Endodermal cell (in vitro differentiated cells): Measurements from ENCODE around the gene NF1. TPM values are rescaled to one million over a fixed set of nuclear protein-coding genes. Genes with fewer than 3 reads are reported as not detected.

Experiments used
- DNase-seq: peaks from one replicate; pipeline ENCODE4 v3.0.0-alpha.2; 2017
- H3K27ac ChIP-seq: 2 replicates; pipeline ENCODE4 v1.5.1; 2013; ENCODE audit warnings: mild to moderate bottlenecking, low read depth, low read length, moderate library complexity
- H3K27me3 ChIP-seq: 2 replicates; pipeline ENCODE4 v1.6.1; 2013; ENCODE audit warnings: mild to moderate bottlenecking, low read length, moderate library complexity; ENCODE audit not compliant: insufficient read depth, control insufficient read depth, poor library complexity, severe bottlenecking
- H3K36me3 ChIP-seq: 2 replicates; pipeline ENCODE4 v1.7.0; 2013; ENCODE audit warnings: mild to moderate bottlenecking, low read length, moderate library complexity; ENCODE audit not compliant: control insufficient read depth, insufficient read depth
- H3K4me1 ChIP-seq: one replicate; pipeline ENCODE4 v1.7.0; 2013; ENCODE audit warnings: low read length; ENCODE audit not compliant: control insufficient read depth, insufficient read depth
- H3K4me3 ChIP-seq: 2 replicates; pipeline ENCODE4 v1.5.1; 2013; ENCODE audit warnings: mild to moderate bottlenecking, low read length, moderate library complexity
- H3K9ac ChIP-seq: 2 replicates; pipeline ENCODE4 v1.6.1; 2013; ENCODE audit warnings: mild to moderate bottlenecking, low read length, moderate library complexity; ENCODE audit not compliant: poor library complexity, severe bottlenecking; ENCODE audit errors: extremely low read depth
- H3K9me3 ChIP-seq: 2 replicates; pipeline ENCODE4 v1.6.1; 2013; ENCODE audit warnings: mild to moderate bottlenecking, low read length, moderate library complexity; ENCODE audit not compliant: control insufficient read depth
- H3K27ac Mint-ChIP-seq: 2 replicates; pipeline ENCODE4 v1.8.0; 2020; ENCODE audit warnings: mixed read lengths
- H3K27me3 Mint-ChIP-seq: 2 replicates; pipeline ENCODE4 v1.8.0; 2021; ENCODE audit warnings: mild to moderate bottlenecking, mixed read lengths; ENCODE audit not compliant: insufficient read depth
- H3K36me3 Mint-ChIP-seq: 2 replicates; pipeline ENCODE4 v1.8.0; 2020; ENCODE audit warnings: low read depth, mixed read lengths
- H3K4me1 Mint-ChIP-seq: 2 replicates; pipeline ENCODE4 v1.8.0; 2020; ENCODE audit warnings: mixed read lengths
- H3K4me3 Mint-ChIP-seq: 2 replicates; pipeline ENCODE4 v1.8.0; 2020; ENCODE audit warnings: mild to moderate bottlenecking, moderate library complexity, mixed read lengths
- H3K9me3 Mint-ChIP-seq: 2 replicates; pipeline ENCODE4 v1.8.0; 2020; ENCODE audit warnings: mild to moderate bottlenecking, mixed read lengths
- whole genome bisulfite sequencing, 2 experiments: methylation state at CpG; one replicate each; pipeline versions ENCODE4 v1.1.5 to v1.1.7; 2013; ENCODE audit warnings: missing lambda C conversion rate in 2 of 2, mixed read lengths in 1 of 2; ENCODE audit not compliant: insufficient coverage in 1 of 2, insufficient read length in 1 of 2; 5-methylcytosine and 5-hydroxymethylcytosine counted together
- total RNA-seq, 2 donors: library from RNA; stranded (reverse); fragmentation: NEBNext Ultra II Directional in 1 of 2; extraction: Animal tissue kit (Norgen Biotek cat#: 25700) in 1 of 2; gene quantifications; 2 replicates in 1 of 2; 3 replicates in 1 of 2; pipeline ENCODE4 v1.2.1, GENCODE V29; 2021
- TF ChIP-seq, protein P1 (sequence below): fragments of 200-600 bp; sonication (generic); conservative IDR thresholded peaks from 2 replicates; pipeline ENCODE4 v1.5.0; 2021; ENCODE audit warnings: antibody characterized with exemption, mild to moderate bottlenecking

Gene NF1
- total RNA-seq, 2 donors from 2014 or later, result 61.9 to 69.3 TPM

DNA sequence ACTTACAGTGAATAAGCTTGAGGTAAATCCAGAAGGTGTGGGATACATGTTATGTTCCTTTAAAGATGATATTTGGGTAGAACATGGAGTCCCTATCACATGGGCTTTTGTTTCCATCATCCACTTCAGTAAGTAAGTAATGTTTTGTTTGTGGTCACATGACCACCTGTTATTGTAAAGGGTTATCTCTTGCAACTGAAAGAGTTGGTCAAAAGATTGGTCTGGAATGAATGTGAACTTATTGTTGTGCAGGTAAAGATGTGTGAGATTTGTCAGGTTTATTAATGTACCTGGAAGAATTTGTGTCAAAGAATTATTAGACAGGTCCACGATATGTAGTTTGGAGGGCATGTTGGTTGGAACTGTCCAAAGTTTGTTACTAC is 200.7 kb downstream of the NF1 start:
- no peak for DNase-seq
- Mint-ChIP-seq H3K4me3 (no peak overlapping the region), H3K36me3 (peaks cover 17% of the 10 kb centered on the region), H3K27ac (no peak overlapping the region), H3K9me3 (no peaks in the 10 kb centered on the region), H3K4me1 (no peaks in the 10 kb centered on the region), H3K27me3 (no peaks in the 10 kb centered on the region)
- Histone ChIP-seq H3K27ac (no peak overlapping the region), H3K27me3 (no peaks in the 10 kb centered on the region), H3K36me3 (peaks cover 29% of the 10 kb centered on the region), H3K4me1 (peaks cover 3% of the 10 kb centered on the region), H3K9me3 (no peaks in the 10 kb centered on the region), H3K9ac (no peak overlapping the region), H3K4me3 (no peak overlapping the region)
- TF ChIP-seq, protein P1, sequence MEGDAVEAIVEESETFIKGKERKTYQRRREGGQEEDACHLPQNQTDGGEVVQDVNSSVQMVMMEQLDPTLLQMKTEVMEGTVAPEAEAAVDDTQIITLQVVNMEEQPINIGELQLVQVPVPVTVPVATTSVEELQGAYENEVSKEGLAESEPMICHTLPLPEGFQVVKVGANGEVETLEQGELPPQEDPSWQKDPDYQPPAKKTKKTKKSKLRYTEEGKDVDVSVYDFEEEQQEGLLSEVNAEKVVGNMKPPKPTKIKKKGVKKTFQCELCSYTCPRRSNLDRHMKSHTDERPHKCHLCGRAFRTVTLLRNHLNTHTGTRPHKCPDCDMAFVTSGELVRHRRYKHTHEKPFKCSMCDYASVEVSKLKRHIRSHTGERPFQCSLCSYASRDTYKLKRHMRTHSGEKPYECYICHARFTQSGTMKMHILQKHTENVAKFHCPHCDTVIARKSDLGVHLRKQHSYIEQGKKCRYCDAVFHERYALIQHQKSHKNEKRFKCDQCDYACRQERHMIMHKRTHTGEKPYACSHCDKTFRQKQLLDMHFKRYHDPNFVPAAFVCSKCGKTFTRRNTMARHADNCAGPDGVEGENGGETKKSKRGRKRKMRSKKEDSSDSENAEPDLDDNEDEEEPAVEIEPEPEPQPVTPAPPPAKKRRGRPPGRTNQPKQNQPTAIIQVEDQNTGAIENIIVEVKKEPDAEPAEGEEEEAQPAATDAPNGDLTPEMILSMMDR, result no peak
- WGBS, 2 experiments, result 95 to 100% methylated on average over 1 of the region's 1 CpG

DNA sequence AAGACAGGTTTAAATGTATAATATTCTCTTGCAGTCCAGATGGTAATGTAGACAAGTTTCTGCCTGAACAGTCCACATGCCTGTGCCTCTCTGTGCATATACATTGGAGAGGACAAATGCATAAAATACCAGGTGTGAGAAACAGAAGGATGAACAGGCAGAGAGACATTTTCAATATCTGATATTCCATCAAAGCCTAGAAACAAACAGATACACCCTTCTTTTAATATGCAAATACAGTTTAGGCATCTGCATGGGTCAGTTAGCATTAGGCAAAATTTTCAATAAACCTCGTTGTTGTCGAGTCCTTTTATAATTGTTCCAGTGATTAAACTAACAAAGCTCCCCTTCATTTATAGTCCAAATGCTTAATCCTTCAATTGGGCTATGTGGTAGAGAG is 201.4 kb downstream of the NF1 start:
- no peak overlapping the region for H3K4me3 ChIP-seq
- H3K27me3 ChIP-seq, result no peaks in the 10 kb centered on the region
- Mint-ChIP-seq H3K4me3 (no peak overlapping the region), H3K27ac (no peak overlapping the region), H3K36me3 (peaks cover 15% of the 10 kb centered on the region), H3K27me3 (no peaks in the 10 kb centered on the region), H3K4me1 (no peaks in the 10 kb centered on the region), H3K9me3 (no peaks in the 10 kb centered on the region)
- TF ChIP-seq, protein P1, result no peak
- H3K4me1 ChIP-seq, result peaks cover 3% of the 10 kb centered on the region
- H3K9ac ChIP-seq, result no peak overlapping the region
- H3K27ac ChIP-seq, result no peak overlapping the region
- no peak for DNase-seq
- WGBS, 2 experiments, result 89% methylated on average over 2 of the region's 2 CpGs; no CpG with 5 or more reads in 1 of the 2 experiments
- H3K36me3 ChIP-seq, result peaks cover 26% of the 10 kb centered on the region
- no peaks in the 10 kb centered on the region for H3K9me3 ChIP-seq

- Mint-ChIP-seq H3K27me3 (no peaks in the 10 kb centered on the region), H3K4me1 (no peaks in the 10 kb centered on the region), H3K27ac (no peak within 1 kb of the TSS), H3K9me3 (no peaks in the 10 kb centered on the region), H3K36me3 (peaks cover 8% of the 10 kb centered on the region), H3K4me3 (no peak within 1 kb of the TSS)
- Histone ChIP-seq H3K36me3 (peaks cover 20% of the 10 kb centered on the region), H3K9me3 (no peaks in the 10 kb centered on the region), H3K4me3 (no peak within 1 kb of the TSS), H3K9ac (no peak within 1 kb of the TSS), H3K27me3 (no peaks in the 10 kb centered on the region), H3K27ac (no peak within 1 kb of the TSS), H3K4me1 (peaks cover 3% of the 10 kb centered on the region)
- 83 to 96% methylated on average over 7 of the region's 7 CpGs for WGBS, 2 experiments
- TF ChIP-seq, protein P1, result no peak
- DNase-seq, result no peak
Measured at GRCh38 chr17:31297090-31297489, 202.3 kb downstream of the NF1 start, which contains the start of gene OMG. Gene OMG, minus strand, starts transcription at chr17:31297239. Its CDS starts 908 bp downstream, at chr17:31296331.
